ENCODE measurements around the gene MGP.
A peak's percentile ranks its signal among the peaks of the same experiment; 100 is the strongest.

Gene MGP

DNA sequence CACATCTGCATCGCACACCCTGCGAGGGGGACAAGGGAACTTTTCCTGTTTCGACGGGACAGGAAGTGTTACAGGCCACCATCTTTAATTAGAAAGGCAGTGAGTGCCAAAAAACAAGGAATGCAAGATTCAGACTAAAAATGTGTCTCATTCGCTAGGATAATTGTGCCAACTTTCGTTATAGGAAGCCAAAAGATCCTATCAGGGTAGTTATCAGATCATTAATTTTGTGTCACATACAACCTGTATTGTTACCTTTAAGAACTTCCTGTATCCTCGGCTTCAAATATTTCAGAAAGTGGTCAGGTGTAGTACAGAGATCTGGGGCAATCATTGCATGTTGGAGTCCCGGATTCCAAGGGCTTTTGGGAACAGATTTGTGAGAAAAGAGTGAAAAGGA is 19.2 kb upstream of the MGP start:
- DNase-seq (ENCODE audit: low read depth): no peak
- TF ChIP-seq, protein P1, sequence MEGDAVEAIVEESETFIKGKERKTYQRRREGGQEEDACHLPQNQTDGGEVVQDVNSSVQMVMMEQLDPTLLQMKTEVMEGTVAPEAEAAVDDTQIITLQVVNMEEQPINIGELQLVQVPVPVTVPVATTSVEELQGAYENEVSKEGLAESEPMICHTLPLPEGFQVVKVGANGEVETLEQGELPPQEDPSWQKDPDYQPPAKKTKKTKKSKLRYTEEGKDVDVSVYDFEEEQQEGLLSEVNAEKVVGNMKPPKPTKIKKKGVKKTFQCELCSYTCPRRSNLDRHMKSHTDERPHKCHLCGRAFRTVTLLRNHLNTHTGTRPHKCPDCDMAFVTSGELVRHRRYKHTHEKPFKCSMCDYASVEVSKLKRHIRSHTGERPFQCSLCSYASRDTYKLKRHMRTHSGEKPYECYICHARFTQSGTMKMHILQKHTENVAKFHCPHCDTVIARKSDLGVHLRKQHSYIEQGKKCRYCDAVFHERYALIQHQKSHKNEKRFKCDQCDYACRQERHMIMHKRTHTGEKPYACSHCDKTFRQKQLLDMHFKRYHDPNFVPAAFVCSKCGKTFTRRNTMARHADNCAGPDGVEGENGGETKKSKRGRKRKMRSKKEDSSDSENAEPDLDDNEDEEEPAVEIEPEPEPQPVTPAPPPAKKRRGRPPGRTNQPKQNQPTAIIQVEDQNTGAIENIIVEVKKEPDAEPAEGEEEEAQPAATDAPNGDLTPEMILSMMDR (IDR thresholded peaks at IDR 0.05; ENCODE audit: low read length, missing control alignments): no peak
- no peak overlapping the region for H3K4me3 ChIP-seq (replicated peaks; ENCODE audit: low read depth, low read length)

DNA sequence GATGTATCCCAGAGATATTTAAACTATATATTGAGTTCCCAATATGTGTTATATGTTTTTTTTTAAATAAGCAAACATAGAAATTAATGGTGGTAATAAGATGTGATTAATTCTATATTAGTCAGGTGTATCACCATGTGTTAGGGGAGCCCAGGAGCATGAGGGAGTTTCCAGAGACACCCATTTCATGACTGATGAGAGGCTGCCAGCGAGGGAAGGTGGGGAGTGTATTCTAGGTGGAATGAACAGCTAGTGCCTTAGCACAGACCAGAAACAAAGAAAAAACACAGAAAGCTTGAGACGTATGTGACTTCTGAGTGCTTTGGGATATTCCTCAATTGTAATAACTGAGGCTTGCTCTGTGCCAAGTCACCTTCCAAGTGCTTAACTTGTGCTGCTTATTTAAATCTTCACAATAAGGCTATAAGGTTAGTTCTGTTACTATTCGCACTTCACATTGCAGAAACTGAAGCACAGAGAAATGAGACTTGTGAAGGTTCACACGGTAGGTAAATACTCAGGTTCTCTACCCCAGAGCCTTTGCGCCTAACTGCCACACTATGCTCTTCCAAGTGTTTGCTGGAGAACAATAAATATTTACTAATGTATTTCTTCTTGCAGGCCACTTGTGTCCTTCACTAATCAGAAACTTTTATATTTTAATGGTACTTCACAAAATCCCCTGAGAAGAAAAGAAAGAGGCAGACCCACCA is 17.9 kb upstream of the MGP start:
- TF ChIP-seq, protein P1 (IDR thresholded peaks at IDR 0.05; ENCODE audit: low read length, missing control alignments): no peak
- DNase-seq (ENCODE audit: low read depth): no peak
- no peak overlapping the region for H3K4me3 ChIP-seq (replicated peaks; ENCODE audit: low read depth, low read length)

DNA sequence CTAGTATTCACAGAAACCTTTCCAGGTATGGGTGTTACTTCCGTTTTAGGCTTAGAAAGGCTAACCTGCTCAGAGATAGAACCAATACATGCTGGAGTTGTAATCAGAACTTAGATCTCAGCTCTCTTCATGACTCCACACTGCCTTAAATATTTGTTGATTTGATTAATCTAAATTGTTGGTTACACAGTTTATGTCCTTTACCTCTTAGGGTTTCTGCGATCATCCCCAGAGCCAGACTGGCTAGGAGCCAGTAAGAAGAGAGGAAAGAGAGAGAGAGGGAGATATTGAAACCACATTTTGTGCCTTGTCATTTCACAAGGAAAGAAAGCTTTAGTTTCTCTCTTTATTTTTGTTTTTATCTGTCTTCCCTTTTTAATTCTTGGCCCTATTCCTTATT is 16.8 kb upstream of the MGP start:
- no peak for DNase-seq (ENCODE audit: low read depth)
- H3K4me3 ChIP-seq (replicated peaks; ENCODE audit: low read depth, low read length): no peak overlapping the region
- TF ChIP-seq, protein P1 (IDR thresholded peaks at IDR 0.05; ENCODE audit: low read length, missing control alignments): no peak

DNA sequence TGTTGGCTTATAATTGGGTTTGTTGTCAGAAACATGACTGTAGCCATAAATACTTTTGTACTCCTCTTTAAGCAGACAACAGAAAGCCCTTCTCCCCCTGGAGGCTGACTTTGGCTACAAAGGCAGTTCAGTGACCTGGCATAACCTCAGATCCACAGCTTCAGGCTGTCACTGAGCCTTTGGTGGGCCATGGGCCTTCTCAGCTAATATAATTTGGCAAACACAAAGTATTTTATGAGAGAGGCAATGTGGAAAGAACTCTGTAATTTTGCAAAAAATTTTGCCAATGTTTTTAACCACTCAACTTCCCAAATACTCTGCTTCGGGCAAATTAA is 15.5 kb upstream of the MGP start:
- DNase-seq (ENCODE audit: low read depth): no peak
- no peak overlapping the region for H3K4me3 ChIP-seq (replicated peaks; ENCODE audit: low read depth, low read length)
- TF ChIP-seq, protein P1 (IDR thresholded peaks at IDR 0.05; ENCODE audit: low read length, missing control alignments): no peak

DNA sequence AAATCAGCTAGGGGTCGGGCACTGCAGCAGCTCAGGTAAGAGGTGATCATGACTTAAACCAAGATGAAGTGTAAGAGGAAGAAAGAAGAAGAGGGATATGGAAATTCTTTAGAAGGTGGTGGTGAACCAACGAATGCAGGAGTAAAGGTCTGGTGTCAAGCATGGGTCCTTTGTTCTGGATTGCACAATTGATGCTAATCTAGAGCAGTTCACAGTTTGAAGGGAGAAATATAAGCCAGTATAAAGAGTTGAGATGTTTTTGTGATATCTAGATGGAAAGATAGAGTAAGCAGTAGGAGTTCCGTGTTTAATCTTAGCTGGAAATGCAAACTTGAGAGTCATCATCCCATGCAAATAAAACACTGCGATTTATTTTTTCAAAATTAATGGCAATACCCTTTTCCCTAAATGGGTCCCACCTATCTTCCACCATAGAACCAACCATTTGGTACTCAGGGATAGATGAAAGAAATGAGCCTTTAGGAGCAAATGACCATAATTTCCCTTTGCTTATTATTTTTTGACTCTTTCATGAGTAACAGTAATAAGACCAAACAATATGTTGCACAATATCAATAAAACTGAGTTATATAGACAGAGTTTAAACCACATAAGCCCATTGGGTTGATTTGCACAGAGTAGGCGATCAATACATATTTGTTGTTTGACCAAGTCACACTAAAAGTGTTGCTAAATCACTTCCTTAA is 15.0 kb upstream of the MGP start:
- no peak for DNase-seq (ENCODE audit: low read depth)
- TF ChIP-seq, protein P1 (IDR thresholded peaks at IDR 0.05; ENCODE audit: low read length, missing control alignments): no peak
- H3K4me3 ChIP-seq (replicated peaks; ENCODE audit: low read depth, low read length): no peak overlapping the region

DNA sequence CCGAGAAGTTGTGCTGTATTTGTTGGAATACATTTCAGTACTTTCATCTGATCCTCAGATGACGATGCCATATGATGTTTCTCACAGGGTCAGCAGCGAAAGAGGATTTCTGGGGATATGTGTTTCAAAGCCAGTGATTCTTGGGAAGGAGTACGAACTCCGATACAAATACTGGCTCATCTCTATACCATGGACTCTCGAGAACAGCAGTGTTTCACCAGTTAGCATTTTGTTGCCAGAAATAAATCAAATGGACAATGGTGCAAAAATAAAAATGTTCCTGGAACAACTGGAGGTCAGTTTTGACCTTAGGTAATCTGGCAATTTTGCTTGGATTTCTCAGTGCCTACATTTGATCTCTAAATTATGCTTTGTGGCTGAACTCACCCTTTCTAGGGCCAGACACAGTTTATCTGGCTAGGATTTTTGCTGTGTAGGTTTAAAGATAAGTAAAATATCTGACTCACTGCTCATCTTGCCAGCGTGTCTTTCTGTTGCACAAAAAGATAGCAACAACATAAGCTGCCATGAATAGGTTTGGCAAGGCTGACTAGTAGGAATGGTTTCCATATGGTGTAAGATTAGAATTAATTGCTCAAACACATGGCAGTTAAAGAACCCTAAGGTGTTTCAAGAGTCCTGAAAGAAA is 11.0 kb upstream of the MGP start:
- TF ChIP-seq, protein P1 (IDR thresholded peaks at IDR 0.05; ENCODE audit: low read length, missing control alignments): no peak

More for the DNA sequence above, 11.0 kb upstream of the MGP start:
- peak; percentile 84 for DNase-seq (ENCODE audit: low read depth)
- H3K4me3 ChIP-seq (replicated peaks; ENCODE audit: low read depth, low read length): no peak overlapping the region
